Measurements from ENCODE around the gene TBC1D22A. TPM values are rescaled to one million over a fixed set of nuclear protein-coding genes. Genes with fewer than 3 reads are reported as not detected.

Gene TBC1D22A
- total RNA-seq, 1 donor from 2014 or later: 34.1 TPM

GRCh38 chr22:47030881-47031627 is 268.6 kb downstream of the TBC1D22A start:
- no peaks in the 10 kb centered on the region for H3K36me3 ChIP-seq
- TF ChIP-seq CTCF (IDR thresholded peaks at IDR 0.05): no peak
- no peaks in the 10 kb centered on the region for H3K9me3 ChIP-seq
- H3K27ac ChIP-seq: no peak overlapping the region
- intact Hi-C loops (cut with DNase I): no loop called here
- DNase-seq: peak; percentile 38
- no peaks in the 10 kb centered on the region for H3K27me3 ChIP-seq (ENCODE audit: low read depth)
- H3K4me3 ChIP-seq: no peak overlapping the region
- no peak for ATAC-seq
- peaks cover 20% of the 10 kb centered on the region for H3K4me1 ChIP-seq

- ATAC-seq: no peak
- peak; percentile 33 for DNase-seq
- no peak overlapping the region for H3K27ac ChIP-seq
- H3K4me1 ChIP-seq: peaks cover 20% of the 10 kb centered on the region
- no peaks in the 10 kb centered on the region for H3K27me3 ChIP-seq (ENCODE audit: low read depth)
- no peaks in the 10 kb centered on the region for H3K36me3 ChIP-seq
- no peak overlapping the region for H3K4me3 ChIP-seq
- intact Hi-C loops (cut with DNase I): no loop called here
- H3K9me3 ChIP-seq: no peaks in the 10 kb centered on the region
- no peak for TF ChIP-seq CTCF (IDR thresholded peaks at IDR 0.05)
These were observed 269.1 kb downstream of the TBC1D22A start for GRCh38 chr22:47031628-47031915.

GRCh38 chr22:47032091-47032943 is 269.9 kb downstream of the TBC1D22A start:
- peak overlapping the region; percentile 85 for H3K27ac ChIP-seq

GRCh38 chr22:47032956-47033647 is 270.7 kb downstream of the TBC1D22A start:
- no peak overlapping the region for H3K4me3 ChIP-seq
- ATAC-seq: peak; percentile 75 to 79
- H3K36me3 ChIP-seq: peaks cover 9% of the 10 kb centered on the region
- H3K27ac ChIP-seq: peak overlapping the region; percentile 85
- no peaks in the 10 kb centered on the region for H3K27me3 ChIP-seq (ENCODE audit: low read depth)
- intact Hi-C loops (cut with DNase I): no loop called here
- peak; percentile 53 for DNase-seq
- no peaks in the 10 kb centered on the region for H3K9me3 ChIP-seq
- H3K4me1 ChIP-seq: peaks cover 20% of the 10 kb centered on the region
- TF ChIP-seq CTCF (IDR thresholded peaks at IDR 0.05): no peak

More at GRCh38 chr22:47032091-47032943, 269.9 kb downstream of the TBC1D22A start:
- Histone ChIP-seq H3K4me3 (no peak overlapping the region), H3K9me3 (no peaks in the 10 kb centered on the region), H3K36me3 (peaks cover 4% of the 10 kb centered on the region), H3K27me3 (ENCODE audit: low read depth) (no peaks in the 10 kb centered on the region), H3K4me1 (peaks cover 20% of the 10 kb centered on the region)
- ATAC-seq: peak; percentile 85 to 86
- intact Hi-C loops (cut with DNase I): no loop called here
- no peak for TF ChIP-seq CTCF (IDR thresholded peaks at IDR 0.05)
- DNase-seq: peak; percentile 75

GRCh38 chr22:47033648-47034000 is 271.2 kb downstream of the TBC1D22A start:
- Histone ChIP-seq H3K27me3 (ENCODE audit: low read depth) (no peaks in the 10 kb centered on the region), H3K36me3 (peaks cover 15% of the 10 kb centered on the region), H3K27ac (peak overlapping the region; percentile 85), H3K4me1 (peaks cover 20% of the 10 kb centered on the region), H3K4me3 (no peak overlapping the region), H3K9me3 (no peaks in the 10 kb centered on the region)
- TF ChIP-seq CTCF (IDR thresholded peaks at IDR 0.05): no peak
- ATAC-seq (no peak), DNase-seq (peak; percentile 34)
- intact Hi-C loops (cut with DNase I): no loop called here

Measured in lower lobe of right lung (tissue), 2 donors.